Measurements from ENCODE around the gene MEGF10.

MEGF10 gene

DNA sequence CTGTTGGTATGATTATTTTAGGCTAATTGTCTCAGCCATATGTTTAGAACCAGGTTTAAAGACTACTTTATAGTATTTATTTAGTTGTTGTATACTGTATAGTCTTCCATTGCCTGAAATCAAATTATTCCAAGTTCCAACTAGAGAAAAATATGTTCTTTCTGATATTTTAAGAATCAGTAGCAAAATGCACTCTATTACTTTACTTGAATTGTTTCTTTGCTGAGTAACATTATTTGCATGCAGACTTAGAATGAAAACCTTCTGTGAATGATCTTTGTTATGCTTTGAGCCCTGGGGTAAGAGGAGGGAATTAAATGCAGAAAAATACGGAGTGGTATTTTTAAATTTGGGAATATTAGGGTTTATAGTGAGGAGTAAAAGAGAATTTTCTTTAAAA lies 47.9 kb downstream of the MEGF10 start:
- no peak for TF ChIP-seq CTCF (IDR thresholded peaks at IDR 0.05; ENCODE audit: low read depth, low read length, missing control alignments)
- no peak for DNase-seq (ENCODE audit: low read depth)
- H3K4me3 ChIP-seq (ENCODE audit: low read depth, low read length) = no peak overlapping the region

- no peak for TF ChIP-seq CTCF (IDR thresholded peaks at IDR 0.05; ENCODE audit: low read depth, low read length, missing control alignments)
- no peak overlapping the region for H3K4me3 ChIP-seq (ENCODE audit: low read depth, low read length)
- DNase-seq (ENCODE audit: low read depth) = no peak
Observed at GRCh38 chr5:127340606-127341005, 50.0 kb downstream of the MEGF10 start.

DNA sequence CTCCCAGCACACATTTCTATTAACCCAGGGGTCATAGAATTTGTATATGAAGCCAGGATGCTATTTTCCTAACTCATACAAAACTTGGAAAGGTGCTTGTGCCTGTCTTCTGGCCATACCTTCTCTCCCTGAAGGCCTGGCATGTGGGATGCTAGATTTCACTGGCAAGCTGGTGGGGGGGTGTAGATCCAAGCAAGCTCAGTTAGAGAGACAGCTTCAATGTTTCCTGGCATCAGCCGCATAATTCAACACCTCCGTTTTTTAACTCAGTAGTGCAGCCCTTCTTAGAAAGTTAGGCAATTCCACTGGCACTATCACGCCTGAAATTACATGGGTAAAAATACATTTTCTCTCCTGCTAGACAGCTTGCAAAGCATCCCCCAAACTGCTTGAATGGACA lies 51.8 kb downstream of the MEGF10 start:
- H3K4me3 ChIP-seq (ENCODE audit: low read depth, low read length) = no peak overlapping the region
- DNase-seq (ENCODE audit: low read depth) = no peak
- TF ChIP-seq CTCF (IDR thresholded peaks at IDR 0.05; ENCODE audit: low read depth, low read length, missing control alignments) = no peak

- TF ChIP-seq CTCF (IDR thresholded peaks at IDR 0.05; ENCODE audit: low read depth, low read length, missing control alignments) = no peak
- DNase-seq (ENCODE audit: low read depth) = no peak
Observed at GRCh38 chr5:127343313-127343712, 52.7 kb downstream of the MEGF10 start.

DNA sequence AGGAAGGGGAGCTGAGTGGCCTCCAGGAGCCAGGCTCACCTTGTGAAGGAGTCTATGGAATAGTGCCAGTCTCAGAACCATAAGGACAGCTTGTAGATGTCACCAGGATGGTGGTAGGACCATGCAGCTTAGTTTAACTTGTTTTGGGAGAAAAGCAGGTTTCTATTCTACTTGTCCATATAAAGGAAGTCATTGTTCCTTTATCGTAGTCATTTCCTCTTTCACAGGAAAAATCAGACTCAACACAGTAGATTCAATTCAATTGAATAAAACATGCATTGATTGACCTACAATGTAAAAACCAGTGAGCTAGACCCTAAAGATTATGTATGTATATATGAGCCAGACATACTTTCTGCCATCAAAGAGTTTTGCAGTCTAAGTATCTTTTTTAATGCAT lies 53.3 kb downstream of the MEGF10 start:
- no peak for DNase-seq (ENCODE audit: low read depth)
- TF ChIP-seq CTCF (IDR thresholded peaks at IDR 0.05; ENCODE audit: low read depth, low read length, missing control alignments) = no peak
- no peak overlapping the region for H3K4me3 ChIP-seq (ENCODE audit: low read depth, low read length)

More at GRCh38 chr5:127343313-127343712, 52.7 kb downstream of the MEGF10 start:
- no peak overlapping the region for H3K4me3 ChIP-seq (ENCODE audit: low read depth, low read length)

DNA sequence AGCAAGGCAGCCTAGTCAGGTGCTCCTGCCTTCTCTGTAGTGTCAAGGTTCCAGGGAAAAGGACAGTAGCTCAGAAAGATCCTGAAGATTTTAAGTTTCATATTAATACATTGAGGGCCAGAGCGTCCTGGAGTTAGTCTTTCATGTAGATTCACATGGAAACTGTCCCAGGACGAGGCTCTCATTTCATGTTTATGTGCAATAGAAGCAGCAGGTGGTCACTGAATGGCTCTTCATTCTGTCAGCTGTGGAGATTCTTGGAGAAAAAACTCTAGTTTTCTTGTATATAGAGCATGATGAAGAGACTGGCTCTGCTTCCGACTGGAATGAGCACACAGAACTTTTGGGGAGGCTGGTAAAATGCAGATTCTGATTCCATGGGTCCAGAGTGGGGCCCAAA lies 54.3 kb downstream of the MEGF10 start:
- H3K4me3 ChIP-seq (ENCODE audit: low read depth, low read length) = no peak overlapping the region
- DNase-seq (ENCODE audit: low read depth) = no peak
- no peak for TF ChIP-seq CTCF (IDR thresholded peaks at IDR 0.05; ENCODE audit: low read depth, low read length, missing control alignments)

DNA sequence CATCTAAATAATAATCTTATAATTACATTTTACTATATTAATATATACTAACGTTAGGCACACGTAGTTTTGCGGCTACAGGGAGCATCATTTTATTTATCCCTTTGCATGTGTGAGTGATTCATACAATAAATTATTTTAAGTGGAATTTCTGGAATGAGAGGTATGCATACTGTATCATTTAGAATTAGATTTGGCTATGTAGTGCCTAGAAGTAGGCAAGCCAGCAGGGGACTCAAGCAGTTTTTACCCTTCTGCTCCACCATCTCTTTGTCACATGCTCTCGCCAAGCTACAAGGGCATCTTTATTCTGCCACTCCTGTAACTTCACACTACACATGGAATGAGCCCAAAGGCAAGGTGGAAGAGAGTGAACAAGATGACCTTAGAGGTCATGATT lies 60.8 kb downstream of the MEGF10 start:
- H3K4me3 ChIP-seq (ENCODE audit: low read depth, low read length) = no peak overlapping the region
- no peak for TF ChIP-seq CTCF (IDR thresholded peaks at IDR 0.05; ENCODE audit: low read depth, low read length, missing control alignments)
- no peak for DNase-seq (ENCODE audit: low read depth)
